RWPE2 (cell line): Measurements from ENCODE around the gene XPR1.
A peak's percentile ranks its signal among the peaks of the same experiment; 100 is the strongest.

ENCODE experiments used
- ATAC-seq: fragments of 200-7000 bp; cut with Tn5 transposase; 3 replicates; pipeline ENCODE4 v1.9.1; 2021; ENCODE audit warnings: low read depth
- DNase-seq: peaks from one replicate; pipeline ENCODE4 v3.0.0-alpha.2; 2020; ENCODE audit warnings: low spot score
- H3K27ac ChIP-seq: fragments of 450-650 bp; 2 replicates; pipeline ENCODE4 v1.5.1; 2017; ENCODE audit warnings: mild to moderate bottlenecking; ENCODE audit not compliant: poor library complexity, severe bottlenecking
- H3K27me3 ChIP-seq: fragments of 250-450 bp; sonication (Bioruptor Pico); 2 replicates; pipeline ENCODE4 v1.5.1; 2021; ENCODE audit warnings: mild to moderate bottlenecking, moderate library complexity; ENCODE audit not compliant: insufficient read depth, poor library complexity, severe bottlenecking
- H3K36me3 ChIP-seq: fragments of 250-450 bp; sonication (Bioruptor Pico); 2 replicates; pipeline ENCODE4 v1.5.1; 2020; ENCODE audit warnings: low read depth, mild to moderate bottlenecking, moderate library complexity
- H3K4me1 ChIP-seq: fragments of 250-450 bp; sonication (Bioruptor Pico); 2 replicates; pipeline ENCODE4 v1.5.1; 2021; ENCODE audit warnings: mild to moderate bottlenecking, moderate library complexity; ENCODE audit not compliant: insufficient read depth, poor library complexity, severe bottlenecking
- H3K4me3 ChIP-seq: fragments of 250-450 bp; sonication (Bioruptor Pico); 2 replicates; pipeline ENCODE4 v1.5.1; 2021; ENCODE audit warnings: mild to moderate bottlenecking, moderate library complexity; ENCODE audit not compliant: severe bottlenecking
- H3K9me3 ChIP-seq: fragments of 250-450 bp; sonication (Bioruptor Pico); 2 replicates; pipeline ENCODE4 v1.5.1; 2021; ENCODE audit warnings: mild to moderate bottlenecking, moderate library complexity; ENCODE audit not compliant: severe bottlenecking
- CTCF ChIP-seq: fragments of 450-650 bp; IDR thresholded peaks from one replicate; pipeline ENCODE4 v1.5.1; 2017; ENCODE audit warnings: mild to moderate bottlenecking, moderate library complexity; ENCODE audit not compliant: poor library complexity, severe bottlenecking

The XPR1 gene

GRCh38 chr1:180769889-180770288 is 138.1 kb downstream of the XPR1 start:
- no peaks in the 10 kb centered on the region for H3K36me3 ChIP-seq
- H3K4me3 ChIP-seq, result no peak overlapping the region

GRCh38 chr1:180773210-180773865 is 141.5 kb downstream of the XPR1 start:
- Histone ChIP-seq H3K4me1 (peaks cover 10% of the 10 kb centered on the region), H3K9me3 (no peaks in the 10 kb centered on the region), H3K36me3 (no peaks in the 10 kb centered on the region), H3K4me3 (no peak overlapping the region), H3K27ac (no peak overlapping the region), H3K27me3 (no peaks in the 10 kb centered on the region)
- TF ChIP-seq CTCF, result no peak
- DNase-seq, result no peak
- peak; percentile 77 for ATAC-seq

More at GRCh38 chr1:180769889-180770288, 138.1 kb downstream of the XPR1 start:
- DNase-seq (no peak), ATAC-seq (no peak)
- no peaks in the 10 kb centered on the region for H3K27me3 ChIP-seq
- H3K9me3 ChIP-seq, result peaks cover 2% of the 10 kb centered on the region
- peaks cover 10% of the 10 kb centered on the region for H3K4me1 ChIP-seq
- H3K27ac ChIP-seq, result no peak overlapping the region
- TF ChIP-seq CTCF, result no peak

- Histone ChIP-seq H3K27me3 (no peaks in the 10 kb centered on the region), H3K36me3 (no peaks in the 10 kb centered on the region), H3K4me3 (no peak overlapping the region), H3K27ac (no peak overlapping the region), H3K9me3 (no peaks in the 10 kb centered on the region), H3K4me1 (peaks cover 10% of the 10 kb centered on the region)
- no peak for TF ChIP-seq CTCF
- DNase-seq (no peak), ATAC-seq (no peak)
Observed at GRCh38 chr1:180775801-180776200, 144.0 kb downstream of the XPR1 start.

- Histone ChIP-seq H3K27me3 (no peaks in the 10 kb centered on the region), H3K9me3 (no peaks in the 10 kb centered on the region), H3K36me3 (no peaks in the 10 kb centered on the region), H3K4me3 (no peak overlapping the region), H3K4me1 (peaks cover 10% of the 10 kb centered on the region), H3K27ac (no peak overlapping the region)
- no peak for TF ChIP-seq CTCF
- no peak for ATAC-seq
- no peak for DNase-seq
Observed at GRCh38 chr1:180777072-180777689, 145.4 kb downstream of the XPR1 start.
